Measurements from ENCODE around the gene HAPLN2. TPM values are rescaled to one million over a fixed set of nuclear protein-coding genes. Genes with fewer than 3 reads are reported as not detected.

Gene HAPLN2
- total and polyA plus RNA-seq, 8 donors: 0.38 to 0.46 TPM; not detected in 6

GRCh38 chr1:156658945-156659574, 39.8 kb downstream of the HAPLN2 start:
- intact Hi-C loops (cut with DNase I): loop anchor here in 2 of 3 donors (2.0 to 5.0 kb wide), 2 partner anchors 34 to 37 kb away; no protein-coding TSS in a partner anchor
- FAIRE-seq (no peak), DNase-seq (no peak), ATAC-seq (no peak)
- WGBS, 2 donors: 57 to 61% methylated on average over 10 of the region's 10 CpGs
- H3K4me1 ChIP-seq: peaks cover 5 to 24% (median 10%) of the 10 kb centered on the region in 3 donors
- H3K27ac ChIP-seq: no peak overlapping the region
- H3K9me3 ChIP-seq: no peaks in the 10 kb centered on the region
- H3K4me3 ChIP-seq: no peak overlapping the region
- peaks cover 0 to 6% (median 0%) of the 10 kb centered on the region in 4 donors for H3K27me3 ChIP-seq
- no peaks in the 10 kb centered on the region for H3K36me3 ChIP-seq
- TF ChIP-seq CTCF (IDR thresholded peaks at IDR 0.05): no peak

- FAIRE-seq: no peak
- Histone ChIP-seq H3K27me3 (peaks cover 0 to 6% (median 0%) of the 10 kb centered on the region in 4 donors), H3K4me1 (peaks cover 5 to 24% (median 10%) of the 10 kb centered on the region in 3 donors), H3K27ac (no peak overlapping the region), H3K36me3 (no peaks in the 10 kb centered on the region), H3K4me3 (peak overlapping the region in 1 of 4 donors; percentile 17), H3K9me3 (no peaks in the 10 kb centered on the region)
- TF ChIP-seq CTCF (IDR thresholded peaks at IDR 0.05): no peak
- no peak for ATAC-seq
- WGBS, 2 donors: 24 to 29% methylated on average over 6 of the region's 6 CpGs
- intact Hi-C loops (cut with DNase I): loop anchor here in 2 of 3 donors (2.0 to 5.0 kb wide), 2 partner anchors 35 to 37 kb away; no protein-coding TSS in a partner anchor
- DNase-seq: no peak
These were observed 40.4 kb downstream of the HAPLN2 start for GRCh38 chr1:156659661-156659987.

- H3K4me3 ChIP-seq: peak overlapping the region in 1 of 4 donors; percentile 17
- H3K27me3 ChIP-seq: peaks cover 0 to 6% (median 0%) of the 10 kb centered on the region in 4 donors
- whole genome bisulfite sequencing, 2 donors: 16% methylated on average over 33 to 38 of the region's 38 CpGs
- H3K27ac ChIP-seq: peak overlapping the region in 2 of 4 donors; percentile 39 to 62
- DNase-seq (peak; percentile 87 to 98 (median 94)), FAIRE-seq (no peak), ATAC-seq (peak; percentile 85 to 90 (median 89))
- no peaks in the 10 kb centered on the region for H3K9me3 ChIP-seq
- H3K36me3 ChIP-seq: no peaks in the 10 kb centered on the region
- peak; percentile 95 to 97 (median 96) for TF ChIP-seq CTCF (IDR thresholded peaks at IDR 0.05)
- intact Hi-C loops (cut with DNase I): loop anchor here in 2 of 3 donors (2.0 to 5.0 kb wide), 2 partner anchors 35 to 38 kb away; no protein-coding TSS in a partner anchor
- H3K4me1 ChIP-seq: peaks cover 5 to 24% (median 10%) of the 10 kb centered on the region in 3 donors
These were observed 41.0 kb downstream of the HAPLN2 start for GRCh38 chr1:156659988-156660751.

GRCh38 chr1:156660752-156661112, 41.5 kb downstream of the HAPLN2 start:
- peak overlapping the region in 2 of 4 donors; percentile 39 to 62 for H3K27ac ChIP-seq
- DNase-seq (peak in 1 of 6 donors; percentile 19), ATAC-seq (peak in 3 of 4 donors; percentile 2 to 3 (median 3)), FAIRE-seq (no peak)
- peak overlapping the region in 1 of 4 donors; percentile 18 for H3K4me3 ChIP-seq
- H3K4me1 ChIP-seq: peaks cover 5 to 24% (median 10%) of the 10 kb centered on the region in 3 donors
- H3K27me3 ChIP-seq: peaks cover 0 to 6% (median 0%) of the 10 kb centered on the region in 4 donors
- H3K36me3 ChIP-seq: no peaks in the 10 kb centered on the region
- H3K9me3 ChIP-seq: no peaks in the 10 kb centered on the region
- no peak for TF ChIP-seq CTCF (IDR thresholded peaks at IDR 0.05)
- intact Hi-C loops (cut with DNase I): no loop called here
- WGBS, 2 donors: 62 to 63% methylated on average over 2 of the region's 2 CpGs
